GM18507 (cell line): ENCODE results near the gene HS3ST4.

Experiments
- DNase-seq: peaks from one replicate; pipeline ENCODE4 v3.0.0; 2011; ENCODE audit warnings: low read depth; ENCODE audit not compliant: insufficient read length; ENCODE audit errors: extremely low spot score
- FAIRE-seq: peaks from 2 replicates; lab custom pipeline; 2011; peaks lifted over from hg19 to GRCh38; lab: Jason Lieb, UNC

Gene HS3ST4

DNA sequence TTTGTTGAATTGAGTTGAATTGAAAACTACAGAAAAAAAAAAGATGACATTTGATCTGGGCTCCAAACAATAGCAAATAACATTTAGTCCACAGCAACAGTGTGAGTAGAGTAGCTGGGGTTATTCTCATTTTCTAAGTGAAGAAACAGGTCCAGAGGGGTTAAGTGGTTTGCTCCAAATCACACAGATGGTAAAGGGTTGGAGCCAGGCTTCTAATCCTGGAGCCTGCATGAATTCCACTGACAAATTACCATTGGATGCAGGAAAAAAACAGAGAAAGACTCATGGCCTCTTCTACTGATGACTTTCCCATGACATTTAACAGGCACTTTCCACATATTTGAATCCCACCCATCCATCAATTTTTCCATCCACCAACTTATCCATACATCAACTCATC, 182.4 kb downstream of the HS3ST4 start:
- FAIRE-seq (no peak), DNase-seq (no peak)

DNA sequence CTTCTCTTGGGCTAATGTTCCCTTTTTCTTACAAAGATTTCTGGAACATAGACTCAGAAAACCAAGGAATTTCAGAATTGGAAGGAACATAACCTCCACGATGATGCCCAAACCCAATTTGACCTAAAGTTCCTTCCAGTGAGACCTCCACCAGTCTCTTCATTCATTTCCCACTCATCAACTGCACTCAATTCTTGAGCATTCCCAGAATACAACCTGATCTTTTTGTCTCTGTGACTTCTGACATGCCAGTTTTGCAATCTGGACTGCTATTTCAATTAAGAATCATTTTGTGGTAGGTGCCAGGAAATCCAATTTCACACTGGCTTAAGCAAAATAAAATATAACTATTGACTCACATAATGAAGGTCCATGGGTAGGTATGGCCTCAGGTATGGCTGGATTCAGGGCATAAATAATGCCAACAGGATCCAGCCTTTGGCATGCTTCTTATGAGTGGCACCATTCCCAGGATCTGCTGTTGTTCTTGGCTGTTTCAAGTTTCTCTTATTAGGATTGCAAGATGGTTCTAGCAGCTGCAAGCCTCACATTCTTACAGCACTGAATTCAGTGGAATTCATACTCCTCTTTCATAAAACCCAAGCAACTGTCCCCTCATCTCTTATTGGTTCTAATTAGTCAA, 184.3 kb downstream of the HS3ST4 start:
- FAIRE-seq: no peak
- no peak for DNase-seq

DNA sequence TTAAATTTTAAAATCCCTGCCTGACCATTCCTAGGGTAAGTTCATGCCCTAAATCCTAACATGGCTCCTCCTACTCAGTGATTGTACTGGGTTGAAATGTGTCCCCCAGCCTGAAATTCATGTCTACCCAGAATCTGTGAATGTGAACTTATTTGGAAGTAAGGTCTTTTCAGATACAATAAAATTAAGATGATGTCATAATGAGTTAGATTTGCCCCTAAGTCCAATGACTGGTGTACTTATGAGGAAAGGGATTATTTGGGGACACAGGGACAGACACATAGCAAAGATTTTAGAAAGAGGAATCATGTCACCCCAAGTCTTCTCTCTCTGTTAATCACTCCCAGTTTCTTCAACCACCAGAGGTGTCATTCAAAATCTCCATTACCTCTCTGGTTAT, 185.3 kb downstream of the HS3ST4 start:
- FAIRE-seq (no peak), DNase-seq (no peak)

DNA sequence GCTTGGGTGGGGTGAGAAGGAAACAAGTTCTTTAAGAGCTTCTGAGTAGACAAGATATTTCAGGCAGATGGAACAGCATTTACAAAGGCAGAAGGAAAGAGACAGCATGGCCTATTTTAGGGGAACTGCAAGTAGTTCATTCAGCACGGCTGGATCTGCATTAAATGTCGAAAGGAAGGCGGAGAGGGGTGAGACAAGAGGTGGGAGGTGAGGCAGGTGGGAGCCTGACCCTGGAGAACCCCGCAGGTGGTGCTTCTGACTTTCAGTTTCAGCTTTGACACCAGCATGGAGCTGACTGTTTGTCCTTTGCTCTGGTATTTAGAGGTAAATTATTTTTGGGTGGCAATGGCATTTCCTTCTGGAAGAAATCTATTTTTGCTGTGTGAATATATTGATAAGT, 194.8 kb downstream of the HS3ST4 start:
- FAIRE-seq: no peak
- no peak for DNase-seq

DNA sequence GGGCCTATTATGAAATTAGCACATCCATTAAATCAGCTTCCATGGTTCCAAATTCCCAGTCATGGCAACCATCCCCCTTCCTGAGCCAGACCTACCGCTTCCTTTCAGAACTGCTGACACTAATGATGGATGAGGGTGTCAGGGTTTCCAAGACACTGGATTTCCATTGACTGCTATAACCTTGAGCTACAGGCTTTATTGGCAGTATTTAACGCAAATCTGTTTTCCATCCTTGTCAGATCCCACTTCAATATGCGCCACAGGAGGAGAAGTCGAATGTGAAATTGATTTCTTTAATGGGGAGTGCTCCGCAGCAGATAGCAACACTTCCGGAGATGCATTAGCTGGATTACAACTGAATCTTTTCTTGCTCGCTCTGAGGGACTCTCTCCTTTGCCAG, 197.1 kb downstream of the HS3ST4 start:
- DNase-seq (no peak), FAIRE-seq (no peak)

DNA sequence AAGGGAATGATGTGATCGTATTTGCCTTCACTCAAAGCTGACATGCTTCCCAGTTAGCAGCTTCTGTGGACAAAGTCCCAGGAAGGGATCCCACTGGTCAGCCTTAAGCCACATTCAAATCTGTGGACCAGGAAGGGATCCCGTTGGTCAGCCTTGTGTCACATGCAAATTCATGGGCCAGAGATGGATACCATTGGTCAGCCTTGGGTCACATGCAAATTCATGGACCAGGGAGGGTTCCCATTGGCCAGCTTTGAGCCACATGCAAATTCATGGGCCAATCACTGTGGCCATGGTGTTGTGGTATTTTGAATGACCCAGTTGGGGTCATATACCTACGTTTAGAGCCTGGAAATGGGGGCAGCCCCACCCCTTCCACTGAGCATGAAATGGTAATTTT, 201.6 kb downstream of the HS3ST4 start:
- DNase-seq (no peak), FAIRE-seq (no peak)

DNA sequence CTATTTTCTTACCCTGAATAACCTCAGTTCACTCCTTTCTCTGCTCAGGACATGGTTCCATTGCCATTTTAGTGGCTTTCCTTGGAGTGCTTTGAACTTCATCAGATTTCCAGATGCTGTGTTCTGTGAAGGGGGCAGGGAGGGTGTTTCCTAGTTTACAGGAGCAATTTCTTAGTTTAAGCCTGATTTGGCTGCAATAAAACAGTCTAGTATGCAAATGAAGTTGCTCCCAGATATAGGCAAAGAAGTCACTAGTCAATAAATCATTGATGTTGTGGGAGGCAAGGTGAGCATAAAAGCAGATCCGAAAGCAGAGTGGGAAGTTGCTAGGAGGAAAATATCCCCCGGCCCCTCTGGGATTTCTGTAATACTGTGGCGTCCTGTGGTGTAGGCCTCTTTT, 202.3 kb downstream of the HS3ST4 start:
- DNase-seq (no peak), FAIRE-seq (no peak)

DNA sequence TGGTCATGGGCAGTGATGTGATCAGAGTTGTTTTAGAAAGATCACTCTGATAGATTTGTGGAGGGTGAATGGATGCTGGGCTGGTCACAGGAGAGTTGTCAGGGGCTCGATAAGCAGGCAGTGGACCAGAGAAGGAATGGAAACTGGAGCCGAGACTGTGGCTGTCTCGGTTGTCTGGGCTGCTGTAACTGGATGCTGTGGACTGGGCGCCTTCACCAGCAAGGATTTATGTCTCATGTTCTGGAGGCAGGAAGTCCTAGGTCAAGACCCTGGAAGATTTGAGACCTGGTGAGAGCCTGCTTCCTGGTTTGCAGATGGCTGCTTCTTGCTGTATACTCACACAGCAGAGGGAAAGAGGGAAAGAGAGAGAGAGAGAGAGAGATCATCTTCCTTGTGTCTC, 203.6 kb downstream of the HS3ST4 start:
- no peak for FAIRE-seq
- no peak for DNase-seq

DNA sequence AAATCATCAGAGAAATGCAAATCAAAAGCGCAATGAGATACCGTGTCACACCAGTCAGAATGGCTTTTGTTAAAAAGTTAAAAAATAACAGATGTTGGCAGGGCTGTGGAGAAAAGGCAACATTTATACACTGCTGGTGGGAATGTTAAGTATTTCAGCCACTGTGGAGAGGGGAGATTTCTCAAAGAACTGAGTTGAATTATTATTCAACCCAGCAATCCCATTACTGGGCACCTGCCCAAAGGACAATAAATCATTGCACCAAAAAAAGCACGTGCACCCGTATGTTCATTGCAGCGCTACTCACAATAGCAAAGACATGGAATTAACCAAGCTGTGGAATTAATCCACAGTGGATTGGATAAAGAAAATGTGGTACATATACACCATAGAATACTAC, 204.7 kb downstream of the HS3ST4 start:
- no peak for FAIRE-seq
- DNase-seq: no peak

DNA sequence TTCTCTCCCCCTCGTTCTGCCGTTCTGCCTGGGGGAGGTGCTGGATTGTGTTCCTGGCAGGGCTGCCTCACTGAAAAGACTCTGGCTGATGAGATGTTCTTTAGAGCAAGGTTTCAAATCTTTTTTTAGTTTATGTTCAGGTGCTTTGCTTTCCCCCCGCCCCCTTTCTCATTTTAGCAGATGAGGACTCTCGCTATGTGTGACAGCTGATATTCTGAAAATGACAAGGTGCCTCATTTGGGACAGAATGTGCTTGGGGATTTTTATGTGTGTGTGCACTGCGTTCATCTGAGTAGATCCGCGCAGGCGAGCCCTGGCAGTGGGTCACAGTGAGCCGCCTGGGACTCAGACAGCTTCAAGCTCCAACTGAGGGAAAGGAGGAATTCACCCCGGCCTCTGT, 205.9 kb downstream of the HS3ST4 start:
- no peak for FAIRE-seq
- DNase-seq: no peak

DNA sequence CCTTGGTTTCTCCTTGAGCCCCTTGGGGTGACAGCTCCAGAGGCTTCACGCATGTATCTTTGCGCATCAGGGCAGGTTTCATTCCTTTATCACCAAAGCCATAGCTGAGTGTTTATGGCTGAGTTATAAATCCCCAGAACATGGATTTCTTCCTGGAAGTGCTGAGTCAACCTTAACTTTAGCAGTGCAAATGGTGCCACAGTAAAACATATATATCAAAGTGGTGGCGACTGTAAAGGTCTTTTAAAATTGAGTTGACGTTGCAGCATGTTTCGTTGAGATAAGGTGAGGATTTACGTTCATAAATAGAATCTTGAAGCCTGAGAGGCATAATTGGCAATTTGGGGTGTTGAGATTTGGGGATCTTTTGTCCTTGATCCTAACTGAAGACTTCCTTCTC, 214.1 kb downstream of the HS3ST4 start:
- FAIRE-seq (no peak), DNase-seq (no peak)

DNA sequence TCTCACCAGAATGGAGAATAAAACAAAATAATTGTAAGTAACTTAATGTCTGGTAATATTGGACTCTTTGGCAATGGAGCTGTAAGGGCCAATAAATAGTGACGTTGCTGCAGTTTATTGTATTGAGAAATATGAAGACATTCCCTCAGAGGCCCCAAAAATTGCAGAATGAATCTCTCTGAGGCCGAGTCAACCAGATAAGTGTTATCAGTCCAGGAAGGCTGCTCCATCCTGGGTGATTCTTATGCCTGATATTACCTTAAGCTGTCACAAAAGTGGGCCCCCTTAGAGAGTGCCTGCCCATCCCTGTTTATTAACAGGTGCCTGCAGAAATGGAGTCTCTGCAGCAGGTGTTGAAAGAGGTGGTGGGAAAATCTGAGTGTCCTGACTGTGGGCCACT, 219.2 kb downstream of the HS3ST4 start:
- FAIRE-seq (no peak), DNase-seq (no peak)

DNA sequence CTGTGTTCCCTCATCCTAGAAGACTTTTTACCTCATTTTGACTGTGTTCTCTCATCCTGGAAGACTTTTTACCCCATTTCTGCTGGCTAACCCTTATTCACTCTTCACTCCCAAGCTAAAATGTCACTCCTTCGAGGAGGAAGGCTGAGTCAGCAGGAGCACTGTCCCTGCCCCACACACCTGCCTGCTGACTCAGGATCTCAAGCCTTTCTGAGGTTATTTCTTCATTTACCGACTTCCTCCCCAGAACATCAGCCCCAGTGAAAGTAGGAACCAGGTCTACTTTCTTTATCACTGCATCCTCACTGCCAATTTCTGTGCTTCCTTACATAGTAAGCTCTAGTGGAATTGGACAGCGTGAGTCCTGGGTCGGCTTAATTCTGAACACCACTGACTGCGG, 220.6 kb downstream of the HS3ST4 start:
- DNase-seq (no peak), FAIRE-seq (no peak)

DNA sequence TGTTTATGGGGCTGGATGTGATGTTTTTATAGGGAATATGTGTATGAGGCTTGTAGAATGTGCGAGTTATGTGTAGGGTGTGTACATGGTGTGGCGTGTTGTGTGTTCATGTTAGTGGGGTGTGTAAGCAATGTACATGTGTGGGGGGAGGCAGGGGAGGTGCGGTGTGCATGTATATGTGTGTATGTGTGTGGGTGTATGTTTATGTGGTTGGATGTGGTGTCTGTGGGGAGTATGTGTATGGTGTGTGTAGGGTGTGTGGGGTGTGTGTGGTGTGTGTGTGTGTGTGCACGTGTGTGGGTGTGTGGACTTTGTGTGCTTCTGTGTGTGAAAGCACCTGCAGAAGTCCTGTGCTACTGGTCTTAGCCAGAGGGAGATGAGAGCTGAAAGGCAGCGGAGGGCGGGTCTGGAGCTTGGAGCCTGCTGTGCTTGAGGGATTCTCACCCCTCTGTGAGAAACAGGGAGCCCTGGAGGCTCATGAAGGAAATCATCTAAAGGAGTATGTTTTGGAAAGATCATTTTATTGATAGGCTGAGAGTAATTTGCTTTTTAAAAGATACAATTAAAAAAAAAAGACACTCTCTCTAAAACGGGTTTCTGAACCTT, 222.7 kb downstream of the HS3ST4 start:
- no peak for DNase-seq
- no peak for FAIRE-seq

DNA sequence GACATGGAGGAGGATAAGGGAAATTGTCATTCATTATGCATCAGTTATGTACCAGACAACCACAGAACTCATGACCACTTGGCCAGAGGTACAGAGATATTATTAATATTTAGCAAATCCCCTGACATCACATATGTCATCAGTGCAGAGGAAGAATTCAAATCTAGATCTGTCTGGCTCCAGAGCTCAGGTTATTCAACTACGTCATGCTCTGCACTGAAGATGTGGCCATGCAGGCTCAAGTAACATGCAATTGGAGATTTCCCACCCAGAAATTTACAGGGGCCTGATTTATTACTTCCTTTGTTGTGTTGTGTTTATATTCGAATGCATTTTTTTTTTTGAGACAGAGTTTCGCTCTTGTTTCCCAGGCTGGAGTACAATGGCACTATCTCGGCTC, 224.3 kb downstream of the HS3ST4 start:
- DNase-seq (no peak), FAIRE-seq (no peak)

DNA sequence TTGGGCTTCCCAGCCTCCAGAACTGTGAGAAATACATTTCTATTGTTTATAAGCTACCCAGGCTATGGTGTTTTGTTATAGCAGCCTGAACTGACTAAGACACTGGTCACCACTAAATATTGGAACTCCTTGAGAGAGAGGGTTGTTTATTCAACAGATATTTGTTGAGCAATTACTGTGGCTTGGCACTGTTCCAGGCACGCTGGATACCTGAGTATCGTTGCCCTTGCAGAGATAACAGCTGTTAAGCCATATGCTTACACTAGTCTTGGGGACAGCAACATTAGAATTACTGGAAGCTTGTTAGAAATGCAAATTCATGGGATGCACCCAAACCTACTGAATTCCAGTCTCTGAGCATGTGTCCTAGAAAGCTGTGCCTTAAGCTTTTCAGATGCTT, 230.7 kb downstream of the HS3ST4 start:
- FAIRE-seq (no peak), DNase-seq (no peak)

DNA sequence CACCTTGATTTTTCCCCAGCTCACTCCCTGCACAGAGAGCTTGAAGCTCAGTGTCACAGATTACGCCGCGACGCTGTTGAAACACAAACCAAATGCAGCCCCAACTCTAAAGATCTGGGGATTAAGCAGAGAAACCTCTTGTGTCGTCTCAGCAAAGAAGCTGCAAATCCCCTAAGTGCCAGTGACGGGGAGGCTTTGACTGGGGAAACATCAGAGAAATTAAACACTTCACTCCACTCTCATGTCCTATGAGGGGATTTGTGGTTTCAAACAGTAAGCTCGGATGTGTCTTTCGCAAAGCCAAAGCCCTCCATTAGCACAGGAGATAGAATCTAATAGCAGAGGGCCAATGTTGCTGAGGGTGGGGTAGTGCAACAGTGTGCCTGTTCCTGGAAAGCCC, 233.7 kb downstream of the HS3ST4 start:
- FAIRE-seq (no peak), DNase-seq (no peak)

DNA sequence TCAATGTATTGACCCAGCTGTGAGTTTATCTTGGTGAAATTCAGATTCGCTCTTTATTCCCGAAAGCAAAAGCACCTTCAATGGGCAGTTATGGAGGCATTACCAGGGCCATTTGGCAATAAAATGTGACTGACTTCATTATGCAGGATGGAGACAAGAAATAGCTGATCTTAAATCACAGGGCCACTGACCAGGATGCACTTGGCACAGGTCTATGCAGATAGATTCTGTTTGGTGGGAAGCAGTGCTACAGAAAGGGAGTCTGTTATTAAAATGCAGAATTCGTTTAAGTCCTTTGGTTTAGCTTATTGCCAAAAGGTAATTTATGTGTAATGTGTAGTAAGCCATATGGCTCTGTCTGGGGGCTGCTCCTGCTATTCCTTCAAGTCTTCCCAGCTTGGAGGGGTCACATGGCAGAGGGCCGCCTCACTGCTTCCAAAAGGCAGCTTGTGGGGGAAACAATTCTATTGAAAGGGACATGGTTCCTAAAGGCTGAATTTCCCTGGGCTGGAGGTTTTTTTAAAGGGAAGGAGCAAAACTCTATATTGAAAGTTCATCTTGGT, 239.8 kb downstream of the HS3ST4 start:
- no peak for FAIRE-seq
- no peak for DNase-seq

DNA sequence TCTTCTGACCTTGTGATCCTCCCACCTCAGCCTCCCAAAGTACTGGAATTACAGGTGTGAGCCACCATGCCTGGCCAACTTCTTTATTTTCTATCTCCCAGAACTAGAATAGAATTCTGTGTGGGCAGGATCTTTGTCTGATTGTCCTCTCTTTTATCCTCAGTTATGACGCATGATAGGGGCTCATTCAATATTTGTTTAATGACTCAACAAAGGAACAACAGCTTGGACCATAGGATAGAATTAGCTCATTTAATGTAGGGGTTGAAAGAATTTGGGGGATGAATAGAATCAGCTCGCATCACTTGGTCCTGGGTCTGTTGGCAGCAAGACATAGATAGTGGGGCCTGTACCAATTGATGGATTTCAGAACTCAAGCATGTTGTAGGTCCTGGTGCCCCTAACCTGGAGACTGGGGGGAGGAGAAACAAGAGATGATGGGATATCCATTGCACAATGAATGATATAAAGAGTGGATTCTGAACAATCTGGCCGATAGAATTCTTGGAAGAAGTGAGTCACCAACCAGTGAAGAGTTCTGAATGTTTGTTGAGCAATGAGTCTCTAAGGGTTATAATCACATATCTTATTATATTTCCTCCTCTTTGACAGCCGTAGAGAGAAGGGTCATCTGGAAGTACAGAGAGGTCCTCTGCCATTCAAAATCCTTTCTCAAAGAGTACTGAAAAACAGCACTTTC, 250.2 kb downstream of the HS3ST4 start:
- FAIRE-seq (no peak), DNase-seq (no peak)

DNA sequence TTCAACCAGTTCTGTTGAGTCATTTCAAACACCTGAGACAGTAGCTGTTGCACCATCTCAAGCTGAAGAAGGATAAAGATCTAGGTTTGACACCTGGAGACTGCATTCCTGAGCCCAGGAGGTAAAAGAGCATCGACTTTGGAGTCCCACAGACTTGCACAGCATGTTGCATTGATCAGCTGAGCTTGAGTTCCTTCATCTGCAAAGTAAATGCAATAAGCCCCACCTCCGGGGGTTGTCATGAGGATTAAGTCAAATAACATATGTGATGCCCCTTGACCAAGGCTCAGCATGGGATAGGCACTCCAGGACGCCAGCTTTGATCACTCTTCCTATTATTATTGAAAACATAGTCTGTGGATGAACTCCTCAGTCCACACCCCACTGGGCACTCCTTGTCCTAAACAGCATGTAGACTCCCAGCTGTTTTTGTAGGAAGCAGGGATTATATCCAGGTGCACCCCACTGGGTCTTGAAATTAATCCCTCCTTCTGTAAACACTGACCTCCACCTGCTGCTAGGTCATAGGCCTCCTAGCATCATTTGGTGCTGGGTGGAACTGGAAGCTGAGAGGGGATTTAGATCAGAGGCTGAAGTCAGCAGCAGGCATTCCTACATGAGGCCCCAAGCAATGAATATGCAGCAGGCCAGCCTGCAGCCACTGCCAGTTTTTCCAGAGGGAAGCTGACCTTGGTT, 259.0 kb downstream of the HS3ST4 start:
- FAIRE-seq (no peak), DNase-seq (no peak)
